Measurements from ENCODE around the gene SLC25A13.
"Not testable (repeated sequence)": the region's sequence is repeated elsewhere in the genome, so short reads cannot be mapped to it uniquely, and the experiment has no call there.

SLC25A13 gene

DNA sequence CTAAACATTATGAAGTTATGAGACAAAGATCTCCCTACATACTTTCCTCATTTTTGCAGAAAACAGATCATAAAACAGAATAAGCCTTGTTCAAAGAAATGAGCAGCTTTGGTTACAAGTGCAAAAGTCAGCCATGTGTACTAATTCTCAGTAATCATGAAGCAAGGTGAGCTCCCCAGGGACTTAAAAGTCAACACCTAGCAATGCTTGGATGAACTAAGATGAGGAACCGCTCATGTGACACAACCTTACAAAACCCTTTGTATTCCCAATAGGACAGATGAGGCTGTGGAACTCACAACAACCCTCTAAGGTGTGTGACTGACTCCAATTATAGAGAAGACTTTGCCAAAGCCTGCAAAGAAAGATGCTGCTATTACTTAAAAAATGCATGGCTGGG, 154.5 kb downstream of the SLC25A13 start:
- no peaks in the 10 kb centered on the region for H3K9me3 Mint-ChIP-seq
- no peak overlapping the region for H3K4me3 Mint-ChIP-seq
- peaks cover 15% of the 10 kb centered on the region for H3K36me3 Mint-ChIP-seq
- DNase-seq (ENCODE audit: low spot score in 2 of 2) = no peak
- H3K27ac Mint-ChIP-seq = no peak overlapping the region
- no peak for ATAC-seq
- no peaks in the 10 kb centered on the region for H3K4me1 Mint-ChIP-seq

DNA sequence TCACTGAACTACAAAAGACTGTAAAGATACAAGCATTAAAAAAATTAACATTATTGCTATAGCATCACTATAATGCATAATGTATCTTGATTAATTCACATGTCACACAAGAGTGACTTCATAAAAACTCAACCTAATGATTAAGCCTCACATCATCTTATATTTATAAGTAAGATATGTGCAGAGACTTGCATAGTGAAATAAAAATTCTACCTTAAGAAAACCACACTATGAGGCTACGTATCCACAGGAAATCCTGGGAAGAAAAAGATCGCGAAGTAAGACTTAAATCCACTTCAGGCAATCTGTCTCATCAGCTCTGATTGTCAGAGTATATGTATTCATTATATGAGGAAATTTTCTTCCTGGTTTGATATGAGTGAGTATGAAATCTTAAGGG, 160.0 kb downstream of the SLC25A13 start:
- Mint-ChIP-seq H3K4me1 (no peaks in the 10 kb centered on the region), H3K4me3 (no peak overlapping the region), H3K9me3 (no peaks in the 10 kb centered on the region), H3K27ac (no peak overlapping the region), H3K36me3 (no peaks in the 10 kb centered on the region)
- DNase-seq (ENCODE audit: low spot score in 2 of 2) = no peak
- ATAC-seq = no peak

DNA sequence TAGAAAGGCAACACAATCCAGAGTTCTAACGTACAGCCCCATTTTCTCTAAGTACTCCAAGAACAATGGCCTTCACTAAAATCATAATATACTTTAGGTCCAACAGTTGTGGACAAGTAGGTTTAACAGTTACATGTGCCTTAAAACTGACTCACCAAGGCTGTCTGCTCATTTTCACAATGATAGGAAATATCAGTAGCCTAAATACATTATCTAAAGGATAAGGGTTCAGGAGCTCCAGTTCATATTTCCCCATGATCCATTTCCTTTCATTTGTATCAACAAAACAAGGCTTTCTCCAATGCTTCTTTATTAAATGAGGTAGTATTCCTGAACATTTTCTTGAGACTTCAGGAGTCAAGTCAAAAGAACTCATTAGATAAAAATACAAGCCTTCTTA, 164.0 kb downstream of the SLC25A13 start:
- Mint-ChIP-seq H3K27ac (no peak overlapping the region), H3K4me3 (no peak overlapping the region), H3K4me1 (no peaks in the 10 kb centered on the region), H3K36me3 (no peaks in the 10 kb centered on the region), H3K9me3 (no peaks in the 10 kb centered on the region)
- DNase-seq (ENCODE audit: low spot score in 2 of 2) (no peak), ATAC-seq (no peak)

DNA sequence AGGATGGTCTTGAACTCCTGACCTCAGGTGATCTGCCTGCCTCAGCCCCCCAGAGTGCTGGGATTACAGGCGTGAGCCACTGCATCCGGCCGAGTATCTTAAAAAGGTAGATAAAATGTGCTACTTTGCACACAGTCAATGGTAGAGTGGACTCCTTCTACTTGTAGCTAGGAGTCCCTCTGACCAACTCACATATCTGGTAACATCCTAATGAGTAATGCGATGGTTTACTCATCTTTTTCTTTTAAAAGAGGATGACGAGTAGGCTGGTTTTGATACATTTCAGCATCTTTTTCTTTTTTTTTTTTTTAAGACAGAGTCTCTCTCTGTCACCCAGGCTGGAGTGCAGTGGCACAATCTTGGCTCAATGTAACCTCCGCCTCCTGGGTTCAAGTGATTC, 167.4 kb downstream of the SLC25A13 start:
- H3K4me3 Mint-ChIP-seq; DNase-seq (ENCODE audit: low spot score in 2 of 2); H3K9me3 Mint-ChIP-seq; H3K36me3 Mint-ChIP-seq; H3K27ac Mint-ChIP-seq; H3K4me1 Mint-ChIP-seq: not testable (repeated sequence)
- peak; percentile 87 for ATAC-seq

DNA sequence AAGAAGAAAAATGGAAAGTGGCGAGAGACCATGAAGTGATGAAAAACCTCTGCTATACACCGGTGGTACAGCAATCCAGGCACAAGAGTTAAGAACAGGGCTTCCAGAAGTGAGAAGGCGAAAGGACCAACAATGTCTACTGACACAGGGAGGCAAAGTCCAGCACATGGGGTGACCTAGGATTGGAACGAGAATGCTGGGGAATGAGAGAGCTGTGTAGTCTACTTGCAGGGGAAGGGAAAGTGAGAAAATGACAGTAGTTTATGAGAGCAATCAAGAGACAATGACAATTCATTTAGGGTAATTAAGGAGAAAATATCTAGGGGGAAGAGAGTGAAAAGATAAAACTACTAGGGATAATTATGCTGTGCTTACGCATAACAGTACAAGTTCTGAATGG, 169.2 kb downstream of the SLC25A13 start:
- H3K4me1 Mint-ChIP-seq = no peaks in the 10 kb centered on the region
- no peaks in the 10 kb centered on the region for H3K9me3 Mint-ChIP-seq
- H3K4me3 Mint-ChIP-seq = no peak overlapping the region
- DNase-seq (ENCODE audit: low spot score in 2 of 2) (no peak), ATAC-seq (no peak)
- H3K27ac Mint-ChIP-seq = no peak overlapping the region
- no peaks in the 10 kb centered on the region for H3K36me3 Mint-ChIP-seq

DNA sequence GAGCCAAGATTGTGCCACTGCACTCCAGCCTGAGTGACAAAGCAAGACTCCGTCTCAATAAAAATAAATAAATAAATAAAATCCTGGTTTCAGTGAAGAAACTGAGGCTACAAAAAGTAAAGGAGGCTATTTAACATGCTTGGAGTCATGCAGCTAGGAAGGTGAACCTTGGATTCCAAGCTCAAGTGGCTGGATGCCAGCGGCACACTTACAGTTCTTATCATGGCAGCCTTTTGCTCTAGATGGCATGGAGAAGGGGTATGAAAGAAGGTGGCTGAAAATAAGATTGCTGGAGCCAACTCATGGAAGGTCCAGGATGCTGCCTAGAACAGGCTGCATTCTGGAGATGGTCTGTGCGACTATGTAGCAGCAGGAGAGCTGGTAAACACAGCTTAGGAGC, 170.0 kb downstream of the SLC25A13 start:
- DNase-seq (ENCODE audit: low spot score in 2 of 2) (no peak), ATAC-seq (no peak)
- no peaks in the 10 kb centered on the region for H3K9me3 Mint-ChIP-seq
- peak overlapping the region; percentile 10 for H3K27ac Mint-ChIP-seq
- H3K4me1 Mint-ChIP-seq = no peaks in the 10 kb centered on the region
- no peak overlapping the region for H3K4me3 Mint-ChIP-seq
- no peaks in the 10 kb centered on the region for H3K36me3 Mint-ChIP-seq

DNA sequence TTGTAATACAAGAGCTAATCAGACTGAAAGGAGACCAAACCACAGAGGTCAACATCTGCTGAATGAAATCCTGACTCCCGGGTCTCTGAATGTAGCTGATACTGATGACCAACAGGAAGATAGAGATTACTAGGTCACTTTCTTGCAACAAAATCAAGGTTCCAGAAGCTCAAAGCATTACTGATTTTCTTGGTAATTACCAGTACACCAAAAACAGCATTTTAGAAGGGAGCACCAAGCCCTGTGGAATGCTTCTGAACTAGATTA, 177.7 kb downstream of the SLC25A13 start:
- ATAC-seq = no peak
- DNase-seq (ENCODE audit: low spot score in 2 of 2) = no peak
- H3K9me3 Mint-ChIP-seq = no peaks in the 10 kb centered on the region
- H3K36me3 Mint-ChIP-seq = peaks cover 22% of the 10 kb centered on the region
- H3K27ac Mint-ChIP-seq = no peak overlapping the region
- no peaks in the 10 kb centered on the region for H3K4me1 Mint-ChIP-seq
- H3K4me3 Mint-ChIP-seq = no peak overlapping the region

DNA sequence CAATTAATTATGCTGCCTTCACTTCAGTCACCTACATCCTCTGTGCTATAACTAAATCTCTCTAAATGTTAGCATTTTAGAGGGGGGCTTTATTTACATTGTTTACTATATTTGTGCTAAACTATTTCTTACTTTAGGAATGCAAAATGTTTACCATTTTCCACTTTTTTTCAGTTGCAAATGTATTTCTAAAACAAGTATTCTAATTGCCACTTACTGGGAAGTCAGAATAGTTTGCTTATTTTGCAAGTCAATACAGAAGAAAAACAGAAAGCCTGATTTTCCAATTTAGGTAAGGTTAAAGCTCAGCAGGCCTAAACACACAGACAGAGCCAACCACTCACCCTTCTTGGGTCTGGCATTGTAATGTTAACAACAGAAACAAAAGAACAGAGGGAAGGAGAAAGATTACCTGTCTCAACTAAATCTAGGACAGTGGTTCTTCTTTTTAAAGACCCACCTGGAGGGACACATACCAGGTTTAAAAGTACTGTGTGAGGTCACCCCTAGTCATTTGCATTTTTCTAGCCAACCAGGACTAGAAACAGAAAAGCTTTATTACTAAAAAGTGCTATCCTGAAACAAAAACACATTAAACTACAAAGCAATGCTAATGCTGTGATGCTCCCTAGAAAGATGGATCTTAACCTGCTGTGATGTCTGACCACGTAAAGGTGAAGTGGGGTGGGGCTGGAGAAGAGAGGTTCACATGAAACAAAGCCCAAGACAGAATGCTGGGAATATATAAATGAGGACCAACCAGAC, 178.2 kb downstream of the SLC25A13 start:
- H3K9me3 Mint-ChIP-seq = no peaks in the 10 kb centered on the region
- DNase-seq (ENCODE audit: low spot score in 2 of 2) (no peak), ATAC-seq (no peak)
- peaks cover 22% of the 10 kb centered on the region for H3K36me3 Mint-ChIP-seq
- no peaks in the 10 kb centered on the region for H3K4me1 Mint-ChIP-seq
- H3K4me3 Mint-ChIP-seq = no peak overlapping the region
- no peak overlapping the region for H3K27ac Mint-ChIP-seq

DNA sequence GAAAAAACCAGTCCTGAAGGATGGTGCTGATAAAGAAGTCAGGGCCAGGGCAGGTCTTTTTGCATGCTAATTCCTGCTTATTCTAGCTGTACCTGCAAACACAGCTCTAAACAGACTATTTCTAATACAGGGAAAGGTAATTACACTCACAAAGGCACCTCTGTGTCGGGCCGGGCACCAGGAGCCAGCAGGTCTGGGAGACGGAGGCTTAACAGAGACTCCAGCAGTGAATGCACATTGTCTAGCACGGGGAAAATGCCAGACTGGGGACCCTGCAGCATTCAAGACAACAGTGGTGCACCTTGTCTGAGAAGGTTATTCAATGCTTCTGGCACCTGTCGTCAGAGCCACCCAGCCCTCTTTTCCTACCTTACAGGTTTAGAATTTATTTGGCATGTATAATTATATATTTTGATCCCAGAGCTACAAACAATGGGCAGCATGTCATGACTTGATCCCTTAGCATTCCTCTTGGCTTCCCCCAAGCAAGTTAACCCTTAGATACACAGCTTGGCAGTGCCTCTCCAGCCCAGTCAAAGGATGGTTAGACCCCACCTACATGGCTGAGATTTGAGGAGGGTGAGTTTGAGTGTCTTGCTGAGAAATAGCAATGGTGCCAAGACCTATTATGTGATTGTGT, 185.2 kb downstream of the SLC25A13 start:
- peaks cover 12% of the 10 kb centered on the region for H3K36me3 Mint-ChIP-seq
- no peak for DNase-seq (ENCODE audit: low spot score in 2 of 2)
- no peaks in the 10 kb centered on the region for H3K4me1 Mint-ChIP-seq
- no peaks in the 10 kb centered on the region for H3K9me3 Mint-ChIP-seq
- no peak for ATAC-seq
- no peak overlapping the region for H3K4me3 Mint-ChIP-seq
- H3K27ac Mint-ChIP-seq = no peak overlapping the region

DNA sequence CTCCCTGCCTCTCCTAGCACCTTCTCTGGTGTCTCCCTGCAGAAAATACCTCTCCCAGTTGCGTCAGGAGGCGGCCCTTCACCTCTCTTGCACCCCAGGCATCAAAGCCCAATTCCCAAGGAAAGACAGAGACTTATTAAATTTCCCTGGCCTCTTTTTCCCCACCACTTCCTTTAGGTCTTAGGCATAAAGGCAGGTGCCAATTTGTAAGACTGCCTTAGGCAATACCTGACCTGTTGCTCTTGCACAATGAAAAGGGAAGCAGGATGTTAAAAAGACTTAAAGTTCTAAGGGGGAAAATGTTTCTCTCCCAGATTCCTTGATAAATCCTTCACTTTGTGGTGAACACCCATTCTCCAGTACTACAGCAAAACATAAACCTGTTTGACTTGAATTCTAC, 186.7 kb downstream of the SLC25A13 start:
- Mint-ChIP-seq H3K36me3 (peaks cover 12% of the 10 kb centered on the region), H3K27ac (no peak overlapping the region)
- ATAC-seq = no peak

DNA sequence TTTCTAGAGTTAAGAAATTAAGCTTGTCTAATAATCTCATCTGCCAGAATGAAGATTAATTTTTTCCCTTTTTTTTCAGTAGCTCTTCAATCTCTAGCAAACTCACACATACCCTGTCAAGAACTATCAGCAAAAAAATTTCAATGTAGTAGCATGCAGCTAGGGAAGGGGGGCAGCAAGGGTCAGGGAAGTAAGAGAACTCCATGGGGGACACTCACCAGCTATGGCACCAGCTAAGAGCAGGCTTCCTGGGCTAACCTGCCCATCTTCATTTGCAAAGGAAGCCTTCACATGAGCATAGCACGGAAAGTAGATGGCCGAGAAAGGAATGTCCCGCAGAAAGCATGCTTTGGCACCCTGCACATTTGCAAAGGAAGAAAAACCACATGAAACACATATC, 190.4 kb downstream of the SLC25A13 start:
- no peak for ATAC-seq
- H3K4me1 Mint-ChIP-seq = no peaks in the 10 kb centered on the region
- H3K9me3 Mint-ChIP-seq = no peaks in the 10 kb centered on the region
- H3K4me3 Mint-ChIP-seq = no peak overlapping the region
- peaks cover 6% of the 10 kb centered on the region for H3K36me3 Mint-ChIP-seq
- DNase-seq (ENCODE audit: low spot score in 2 of 2) = no peak
- no peak overlapping the region for H3K27ac Mint-ChIP-seq

More for the DNA sequence above, 186.7 kb downstream of the SLC25A13 start:
- Mint-ChIP-seq H3K4me1 (no peaks in the 10 kb centered on the region), H3K9me3 (no peaks in the 10 kb centered on the region), H3K4me3 (no peak overlapping the region)
- DNase-seq (ENCODE audit: low spot score in 2 of 2) = no peak

DNA sequence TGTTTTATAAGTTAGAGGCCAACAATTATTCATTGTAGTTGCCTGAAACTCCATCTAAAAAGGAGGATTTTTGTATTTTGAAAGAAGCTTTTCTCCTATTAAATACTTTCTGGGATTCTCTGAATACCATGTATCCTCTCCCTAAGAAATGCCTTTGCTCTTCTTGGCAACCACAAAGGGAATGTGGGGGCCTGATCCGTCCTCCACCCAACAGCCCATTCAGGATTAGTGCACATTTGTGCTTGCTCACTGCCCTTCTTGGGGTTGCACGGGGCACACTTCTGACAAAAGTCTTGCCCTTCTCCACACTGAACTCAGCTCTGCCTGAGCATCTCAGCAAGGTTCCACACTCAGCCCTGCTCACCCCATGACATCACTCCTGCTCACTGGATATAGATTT, 194.2 kb downstream of the SLC25A13 start:
- ATAC-seq (no peak), DNase-seq (ENCODE audit: low spot score in 2 of 2) (no peak)
- Mint-ChIP-seq H3K9me3 (no peaks in the 10 kb centered on the region), H3K36me3 (no peaks in the 10 kb centered on the region), H3K4me1 (no peaks in the 10 kb centered on the region), H3K27ac (no peak overlapping the region), H3K4me3 (no peak overlapping the region)

DNA sequence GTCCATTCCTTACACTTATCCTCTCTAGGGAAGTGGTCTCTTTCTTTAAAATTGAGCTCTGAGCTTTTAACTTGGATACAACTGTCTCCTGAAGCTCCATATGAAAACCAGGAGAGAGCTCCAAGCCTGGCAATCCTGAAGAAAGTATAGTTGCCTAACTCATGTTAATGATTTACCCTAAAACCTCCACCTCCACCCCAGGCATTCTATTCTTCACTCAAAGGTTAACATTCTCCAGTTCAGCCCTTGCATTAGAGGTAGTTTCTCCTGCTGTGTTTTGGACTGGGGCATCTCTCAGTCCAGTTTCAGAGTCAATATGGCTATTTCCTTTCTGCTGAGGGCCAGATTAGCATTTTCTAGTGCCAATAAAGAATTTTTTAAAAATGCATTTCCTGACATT, 195.5 kb downstream of the SLC25A13 start:
- ATAC-seq (no peak), DNase-seq (ENCODE audit: low spot score in 2 of 2) (no peak)
- H3K27ac Mint-ChIP-seq = no peak overlapping the region
- no peaks in the 10 kb centered on the region for H3K9me3 Mint-ChIP-seq
- peaks cover 9% of the 10 kb centered on the region for H3K36me3 Mint-ChIP-seq
- no peak overlapping the region for H3K4me3 Mint-ChIP-seq
- no peaks in the 10 kb centered on the region for H3K4me1 Mint-ChIP-seq

DNA sequence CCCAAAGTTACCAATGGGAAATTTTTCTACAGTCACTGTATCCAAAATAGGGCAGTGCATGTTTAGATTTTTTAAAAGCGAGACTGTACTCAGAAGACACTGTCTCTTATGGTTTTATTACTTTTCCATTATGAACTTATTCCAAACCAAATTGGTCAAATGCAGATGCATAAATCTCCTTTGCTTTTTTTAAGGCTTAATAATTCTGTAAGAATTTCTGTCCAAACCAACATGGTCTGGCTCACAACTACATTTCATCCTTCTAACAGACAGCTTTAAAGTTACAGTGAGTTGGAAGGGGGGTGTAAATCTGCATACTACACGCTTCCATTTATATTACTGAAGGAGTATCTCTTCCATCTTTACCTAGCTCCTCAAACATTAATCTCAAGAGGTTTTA, 199.2 kb downstream of the SLC25A13 start:
- no peak overlapping the region for H3K4me3 Mint-ChIP-seq
- H3K9me3 Mint-ChIP-seq = no peaks in the 10 kb centered on the region
- no peak for DNase-seq (ENCODE audit: low spot score in 2 of 2)
- peaks cover 9% of the 10 kb centered on the region for H3K36me3 Mint-ChIP-seq
- H3K4me1 Mint-ChIP-seq = no peaks in the 10 kb centered on the region
- no peak overlapping the region for H3K27ac Mint-ChIP-seq
- ATAC-seq = no peak

DNA sequence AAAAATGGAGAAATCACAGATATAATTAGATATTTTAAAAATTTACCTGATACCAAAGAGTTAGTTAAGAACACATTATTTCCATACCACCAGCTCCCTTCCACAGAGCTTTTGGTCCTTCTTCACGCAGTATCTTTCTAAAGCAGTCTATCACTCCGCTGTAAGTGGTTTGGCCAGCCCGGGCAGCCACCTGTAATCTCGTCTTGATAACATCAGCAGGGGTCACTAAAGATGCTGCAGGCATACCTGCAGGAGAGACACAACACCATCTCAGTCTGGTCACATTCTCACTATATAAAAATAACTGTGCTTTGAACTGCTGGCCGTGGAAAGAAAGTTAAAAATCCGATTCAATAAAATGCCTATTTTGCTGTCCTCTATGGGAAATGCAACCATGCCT, 200.1 kb downstream of the SLC25A13 start:
- peaks cover 9% of the 10 kb centered on the region for H3K36me3 Mint-ChIP-seq
- H3K27ac Mint-ChIP-seq = no peak overlapping the region
- no peak overlapping the region for H3K4me3 Mint-ChIP-seq
- no peaks in the 10 kb centered on the region for H3K4me1 Mint-ChIP-seq
- no peaks in the 10 kb centered on the region for H3K9me3 Mint-ChIP-seq
- DNase-seq (ENCODE audit: low spot score in 2 of 2) = no peak
- ATAC-seq = no peak

DNA sequence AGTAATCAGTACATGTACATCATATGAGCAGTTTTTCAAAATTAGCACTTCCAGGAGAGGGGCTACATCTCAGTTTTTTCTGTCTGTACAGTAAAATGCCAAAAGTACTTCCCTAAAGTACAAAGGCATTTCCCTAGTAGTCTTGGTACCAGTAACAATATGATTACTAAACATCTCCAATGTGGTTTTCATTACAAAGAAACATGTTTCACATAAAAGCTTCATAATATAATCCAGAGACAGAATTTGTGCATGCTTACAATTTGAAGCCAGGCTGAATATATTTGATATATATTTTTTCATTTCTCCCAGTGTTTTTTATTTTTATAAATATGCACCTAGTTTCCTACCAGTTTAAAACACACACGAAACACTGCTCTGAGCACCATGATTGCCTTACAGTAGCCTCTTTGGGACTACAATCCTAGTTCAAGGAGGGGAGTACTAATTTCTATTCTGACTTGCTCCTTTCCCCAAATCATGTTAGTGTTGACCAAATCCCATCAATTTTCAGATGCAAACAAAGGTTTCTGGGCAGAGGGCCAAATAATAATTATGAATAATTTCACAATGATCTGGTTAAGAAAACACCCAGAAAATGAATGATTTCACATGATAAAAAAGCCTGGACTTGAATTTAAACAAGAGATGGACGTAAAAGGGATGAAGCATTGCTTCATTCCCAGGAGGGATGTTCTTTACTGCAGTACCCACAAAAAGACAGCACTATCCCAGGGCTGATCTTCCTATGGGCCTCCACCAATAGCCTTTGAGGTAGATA, 201.3 kb downstream of the SLC25A13 start:
- DNase-seq (ENCODE audit: low spot score in 2 of 2) (no peak), ATAC-seq (no peak)
- Mint-ChIP-seq H3K36me3 (peaks cover 9% of the 10 kb centered on the region), H3K4me3 (no peak overlapping the region), H3K27ac (no peak overlapping the region), H3K9me3 (no peaks in the 10 kb centered on the region), H3K4me1 (no peaks in the 10 kb centered on the region)
